Fibroblast of pulmonary artery (primary cell): ENCODE results near the gene TFRC.

ENCODE experiments used
- DNase-seq: peaks from one replicate; pipeline ENCODE4 v3.0.0-alpha.2; 2010; ENCODE audit warnings: low read depth
- H3K4me3 ChIP-seq: replicated peaks from 2 replicates; pipeline ENCODE4 v1.5.1; 2011; ENCODE audit warnings: low read depth, mild to moderate bottlenecking, control low read depth, low read length, moderate library complexity
- TF ChIP-seq, protein P1 (sequence below): IDR thresholded peaks from 2 replicates; pipeline ENCODE4 v1.5.1; 2011; ENCODE audit warnings: mild to moderate bottlenecking, control low read depth, low read length, inconsistent platforms; ENCODE audit errors: missing control alignments

The TFRC gene

DNA sequence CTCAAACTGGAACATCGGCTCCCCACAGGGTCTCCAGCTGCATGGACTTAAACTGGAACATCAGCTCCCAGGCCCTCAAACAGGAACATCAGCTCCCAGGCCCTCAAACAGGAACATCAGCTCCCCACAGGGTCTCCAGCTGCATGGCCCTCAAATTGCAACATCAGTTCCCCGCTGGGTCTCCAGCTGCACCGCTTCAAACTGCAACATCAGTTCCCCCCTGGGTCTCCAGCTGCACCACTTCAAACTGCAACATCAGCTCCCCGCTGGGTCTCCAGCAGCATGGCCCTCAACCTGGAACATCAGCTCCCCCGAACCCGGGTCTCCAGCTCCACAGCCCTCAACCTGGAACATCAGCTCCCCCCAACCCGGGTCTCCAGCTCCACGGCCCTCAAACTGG lies 82.0 kb downstream of the TFRC start:
- TF ChIP-seq, protein P1, sequence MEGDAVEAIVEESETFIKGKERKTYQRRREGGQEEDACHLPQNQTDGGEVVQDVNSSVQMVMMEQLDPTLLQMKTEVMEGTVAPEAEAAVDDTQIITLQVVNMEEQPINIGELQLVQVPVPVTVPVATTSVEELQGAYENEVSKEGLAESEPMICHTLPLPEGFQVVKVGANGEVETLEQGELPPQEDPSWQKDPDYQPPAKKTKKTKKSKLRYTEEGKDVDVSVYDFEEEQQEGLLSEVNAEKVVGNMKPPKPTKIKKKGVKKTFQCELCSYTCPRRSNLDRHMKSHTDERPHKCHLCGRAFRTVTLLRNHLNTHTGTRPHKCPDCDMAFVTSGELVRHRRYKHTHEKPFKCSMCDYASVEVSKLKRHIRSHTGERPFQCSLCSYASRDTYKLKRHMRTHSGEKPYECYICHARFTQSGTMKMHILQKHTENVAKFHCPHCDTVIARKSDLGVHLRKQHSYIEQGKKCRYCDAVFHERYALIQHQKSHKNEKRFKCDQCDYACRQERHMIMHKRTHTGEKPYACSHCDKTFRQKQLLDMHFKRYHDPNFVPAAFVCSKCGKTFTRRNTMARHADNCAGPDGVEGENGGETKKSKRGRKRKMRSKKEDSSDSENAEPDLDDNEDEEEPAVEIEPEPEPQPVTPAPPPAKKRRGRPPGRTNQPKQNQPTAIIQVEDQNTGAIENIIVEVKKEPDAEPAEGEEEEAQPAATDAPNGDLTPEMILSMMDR = no peak
- DNase-seq = no peak
- H3K4me3 ChIP-seq = no peak overlapping the region
